RWPE2 (cell line): ENCODE measurements around the gene KNTC1.

Source experiments
- ATAC-seq: fragments of 200-7000 bp; cut with Tn5 transposase; 3 replicates; pipeline ENCODE4 v1.9.1; 2021; ENCODE audit warnings: low read depth
- DNase-seq: peaks from one replicate; pipeline ENCODE4 v3.0.0-alpha.2; 2020; ENCODE audit warnings: low spot score
- H3K27ac ChIP-seq: fragments of 450-650 bp; 2 replicates; pipeline ENCODE4 v1.5.1; 2017; ENCODE audit warnings: mild to moderate bottlenecking; ENCODE audit not compliant: poor library complexity, severe bottlenecking
- H3K27me3 ChIP-seq: fragments of 250-450 bp; sonication (Bioruptor Pico); 2 replicates; pipeline ENCODE4 v1.5.1; 2021; ENCODE audit warnings: mild to moderate bottlenecking, moderate library complexity; ENCODE audit not compliant: insufficient read depth, poor library complexity, severe bottlenecking
- H3K36me3 ChIP-seq: fragments of 250-450 bp; sonication (Bioruptor Pico); 2 replicates; pipeline ENCODE4 v1.5.1; 2020; ENCODE audit warnings: low read depth, mild to moderate bottlenecking, moderate library complexity
- H3K4me1 ChIP-seq: fragments of 250-450 bp; sonication (Bioruptor Pico); 2 replicates; pipeline ENCODE4 v1.5.1; 2021; ENCODE audit warnings: mild to moderate bottlenecking, moderate library complexity; ENCODE audit not compliant: insufficient read depth, poor library complexity, severe bottlenecking
- H3K4me3 ChIP-seq: fragments of 250-450 bp; sonication (Bioruptor Pico); 2 replicates; pipeline ENCODE4 v1.5.1; 2021; ENCODE audit warnings: mild to moderate bottlenecking, moderate library complexity; ENCODE audit not compliant: severe bottlenecking
- H3K9me3 ChIP-seq: fragments of 250-450 bp; sonication (Bioruptor Pico); 2 replicates; pipeline ENCODE4 v1.5.1; 2021; ENCODE audit warnings: mild to moderate bottlenecking, moderate library complexity; ENCODE audit not compliant: severe bottlenecking
- CTCF ChIP-seq: fragments of 450-650 bp; IDR thresholded peaks from one replicate; pipeline ENCODE4 v1.5.1; 2017; ENCODE audit warnings: mild to moderate bottlenecking, moderate library complexity; ENCODE audit not compliant: poor library complexity, severe bottlenecking

Gene KNTC1

GRCh38 chr12:122544537-122544936 is 17.5 kb downstream of the KNTC1 start:
- H3K4me1 ChIP-seq: no peaks in the 10 kb centered on the region
- H3K27ac ChIP-seq: no peak overlapping the region
- H3K9me3 ChIP-seq: no peaks in the 10 kb centered on the region
- ATAC-seq (no peak), DNase-seq (no peak)
- no peak for TF ChIP-seq CTCF
- peaks cover 94% of the 10 kb centered on the region for H3K36me3 ChIP-seq
- no peak overlapping the region for H3K4me3 ChIP-seq
- no peaks in the 10 kb centered on the region for H3K27me3 ChIP-seq

- no peak overlapping the region for H3K4me3 ChIP-seq
- H3K27me3 ChIP-seq: no peaks in the 10 kb centered on the region
- no peak overlapping the region for H3K27ac ChIP-seq
- H3K9me3 ChIP-seq: no peaks in the 10 kb centered on the region
- TF ChIP-seq CTCF: no peak
- no peaks in the 10 kb centered on the region for H3K4me1 ChIP-seq
- DNase-seq: no peak
- H3K36me3 ChIP-seq: peaks cover 95% of the 10 kb centered on the region
- ATAC-seq: no peak
Measured at GRCh38 chr12:122545855-122546254, 18.8 kb downstream of the KNTC1 start.

- DNase-seq: no peak
- no peaks in the 10 kb centered on the region for H3K27me3 ChIP-seq
- no peak for TF ChIP-seq CTCF
- no peaks in the 10 kb centered on the region for H3K4me1 ChIP-seq
- H3K4me3 ChIP-seq: no peak overlapping the region
- peak overlapping the region; percentile 7 for H3K27ac ChIP-seq
- no peaks in the 10 kb centered on the region for H3K9me3 ChIP-seq
- ATAC-seq: peak; percentile 58
- peaks cover 99% of the 10 kb centered on the region for H3K36me3 ChIP-seq
Measured at GRCh38 chr12:122547330-122547729, 20.3 kb downstream of the KNTC1 start.

- Histone ChIP-seq H3K9me3 (no peaks in the 10 kb centered on the region), H3K27ac (no peak overlapping the region), H3K4me3 (no peak overlapping the region), H3K27me3 (no peaks in the 10 kb centered on the region), H3K36me3 (peaks cover 97% of the 10 kb centered on the region), H3K4me1 (no peaks in the 10 kb centered on the region)
- no peak for DNase-seq
- TF ChIP-seq CTCF: no peak
- ATAC-seq: no peak
Measured at GRCh38 chr12:122558745-122559641, 31.9 kb downstream of the KNTC1 start.

- DNase-seq: no peak
- no peak overlapping the region for H3K27ac ChIP-seq
Measured at GRCh38 chr12:122560138-122560537, 33.1 kb downstream of the KNTC1 start.

More at GRCh38 chr12:122560138-122560537, 33.1 kb downstream of the KNTC1 start:
- Histone ChIP-seq H3K36me3 (peaks cover 97% of the 10 kb centered on the region), H3K9me3 (no peaks in the 10 kb centered on the region), H3K4me3 (no peak overlapping the region), H3K4me1 (no peaks in the 10 kb centered on the region), H3K27me3 (no peaks in the 10 kb centered on the region)
- TF ChIP-seq CTCF: no peak
- no peak for ATAC-seq
